ENCODE results near the gene PEPD.

- TF ChIP-seq REST (IDR thresholded peaks at IDR 0.05; ENCODE audit: insufficient read depth in 1 of 2, low read depth in 2 of 2, low read length in 2 of 2) (no peak), POLR2AphosphoS5 (IDR thresholded peaks at IDR 0.05; ENCODE audit: low read depth, low read length) (no peak), FOXP2 (optimal IDR thresholded peaks at IDR 0.05; ENCODE audit: borderline replicate concordance, extremely low read depth, extremely low read length, insufficient read depth) (no peak), TAF1 (IDR thresholded peaks at IDR 0.05; ENCODE audit: borderline replicate concordance, insufficient read depth, low read length) (no peak), SIN3A (IDR thresholded peaks at IDR 0.05; ENCODE audit: borderline replicate concordance, insufficient read depth, low read length) (no peak)
These were observed 182.3 kb downstream of the PEPD start for GRCh38 chr19:33339016-33339984.

Data from PFSK-1 (cell line).